MM.1S (cell line): Measurements from ENCODE around the gene SCD.

ENCODE experiments used
- DNase-seq: peaks from one replicate; pipeline ENCODE4 v3.0.0-alpha.2; 2015
- H2AFZ ChIP-seq: fragments of 300-600 bp; sonication (generic); 2 replicates; pipeline ENCODE4 v1.6.0; 2016; ENCODE audit warnings: antibody characterized with exemption, low read length
- H3F3A ChIP-seq: fragments of 300-600 bp; sonication (generic); 2 replicates; pipeline ENCODE4 v1.6.1; 2016; ENCODE audit warnings: mild to moderate bottlenecking, antibody characterized with exemption, low read length, moderate library complexity, mixed read lengths; ENCODE audit not compliant: insufficient read depth
- H3K27ac ChIP-seq: fragments of 300-600 bp; sonication (generic); 2 replicates; pipeline ENCODE4 v1.5.1; 2016; ENCODE audit warnings: mild to moderate bottlenecking, low read length
- H3K27me3 ChIP-seq: fragments of 300-600 bp; sonication (generic); replicated peaks from 2 replicates; pipeline ENCODE4 v1.6.0; 2016; ENCODE audit warnings: low read length; ENCODE audit not compliant: insufficient read depth
- H3K36me3 ChIP-seq: fragments of 300-600 bp; sonication (generic); replicated peaks from 2 replicates; pipeline ENCODE4 v1.6.1; 2016; ENCODE audit warnings: mild to moderate bottlenecking, low read length, mixed read lengths; ENCODE audit not compliant: insufficient read depth
- H3K4me1 ChIP-seq: fragments of 300-600 bp; sonication (generic); 2 replicates; pipeline ENCODE4 v1.6.1; 2016; ENCODE audit warnings: low read length, mixed read lengths
- H3K4me2 ChIP-seq: fragments of 300-600 bp; sonication (generic); 2 replicates; pipeline ENCODE4 v1.6.0; 2016; ENCODE audit warnings: low read depth, low read length
- H3K4me3 ChIP-seq: fragments of 300-600 bp; sonication (generic); 2 replicates; pipeline ENCODE4 v1.5.1; 2016; ENCODE audit warnings: low read length, mixed read lengths
- H3K79me2 ChIP-seq: fragments of 300-600 bp; sonication (generic); 2 replicates; pipeline ENCODE4 v1.6.1; 2016; ENCODE audit warnings: mixed run types, low read length, mixed read lengths
- H3K9ac ChIP-seq: fragments of 300-600 bp; sonication (generic); 2 replicates; pipeline ENCODE4 v1.6.1; 2016; ENCODE audit warnings: low read length, mixed read lengths
- H3K9me2 ChIP-seq: fragments of 300-600 bp; sonication (generic); replicated peaks from 2 replicates; pipeline ENCODE4 v1.6.1; 2016; ENCODE audit warnings: mild to moderate bottlenecking, low read length, mixed read lengths; ENCODE audit not compliant: insufficient read depth
- H3K9me3 ChIP-seq: fragments of 300-600 bp; sonication (generic); replicated peaks from 2 replicates; pipeline ENCODE4 v1.6.1; 2016; ENCODE audit warnings: mild to moderate bottlenecking, low read length, mixed read lengths; ENCODE audit not compliant: insufficient read depth
- H4K20me1 ChIP-seq: fragments of 300-600 bp; sonication (generic); 2 replicates; pipeline ENCODE4 v1.6.1; 2016; ENCODE audit warnings: mild to moderate bottlenecking, low read length, moderate library complexity, mixed read lengths; ENCODE audit not compliant: insufficient read depth
- CTCF ChIP-seq: fragments of 300-600 bp; sonication (generic); IDR thresholded peaks from 2 replicates; pipeline ENCODE4 v1.5.1; 2016; ENCODE audit warnings: antibody characterized with exemption, low read length, mixed read lengths
- EZH2 ChIP-seq: fragments of 300-600 bp; sonication (generic); optimal IDR thresholded peaks from 2 replicates; pipeline ENCODE3; 2017; ENCODE audit warnings: low read depth, mild to moderate bottlenecking, antibody characterized with exemption, low read length, mixed read lengths
- EZH2phosphoT487 ChIP-seq: fragments of 300-600 bp; sonication (generic); IDR thresholded peaks from 2 replicates; pipeline ENCODE4 v1.6.1; 2018; ENCODE audit warnings: antibody characterized with exemption, low read length

Gene SCD

GRCh38 chr10:100327718-100328009, 19.4 kb upstream of the SCD start:
- Histone ChIP-seq H3K27ac (peak overlapping the region; percentile 80), H3K9ac (peak overlapping the region; percentile 33; the same call in 1 of the 2 replicates), H3K4me2 (peak overlapping the region; percentile 63)

GRCh38 chr10:100328198-100328597, 18.8 kb upstream of the SCD start:
- Histone ChIP-seq H3K4me1 (peaks cover 26% of the 10 kb centered on the region), H3K79me2 (no peaks in the 10 kb centered on the region), H3K9ac (no peak overlapping the region), H3K9me3 (no peaks in the 10 kb centered on the region), H2AFZ (no peak overlapping the region), H3K27me3 (no peaks in the 10 kb centered on the region), H3K4me2 (no peak overlapping the region; the same call in 1 of the 2 replicates), H3K4me3 (no peak overlapping the region), H3K36me3 (no peaks in the 10 kb centered on the region), H3F3A (peaks cover 15% of the 10 kb centered on the region), H3K27ac (peak overlapping the region; percentile 80; the same call in 1 of the 2 replicates), H4K20me1 (no peaks in the 10 kb centered on the region), H3K9me2 (no peaks in the 10 kb centered on the region)
- DNase-seq = no peak
- TF ChIP-seq CTCF (no peak), EZH2phosphoT487 (no peak), EZH2 (no peak)

More at GRCh38 chr10:100327718-100328009, 19.4 kb upstream of the SCD start:
- DNase-seq = no peak
- Histone ChIP-seq H3K36me3 (no peaks in the 10 kb centered on the region), H3K79me2 (no peaks in the 10 kb centered on the region), H3K4me1 (peaks cover 26% of the 10 kb centered on the region), H2AFZ (peak overlapping the region; percentile 11; the same call in 1 of the 2 replicates), H3K4me3 (peak overlapping the region; percentile 19; the same call in 1 of the 2 replicates), H4K20me1 (no peaks in the 10 kb centered on the region), H3K27me3 (no peaks in the 10 kb centered on the region), H3F3A (peaks cover 15% of the 10 kb centered on the region), H3K9me3 (no peaks in the 10 kb centered on the region), H3K9me2 (no peaks in the 10 kb centered on the region)
- TF ChIP-seq EZH2phosphoT487 = no peak
- TF ChIP-seq CTCF = no peak
- no peak for TF ChIP-seq EZH2

GRCh38 chr10:100330079-100330478, 17.0 kb upstream of the SCD start, which contains the start of gene PKD2L1:
TSS of gene PKD2L1 (minus strand) at chr10:100330228. CDS start at chr10:100330103, 125 bp downstream.
- DNase-seq = no peak
- Histone ChIP-seq H3K79me2 (no peaks in the 10 kb centered on the region), H3K4me3 (no peak within 1 kb of the TSS), H3K27ac (no peak within 1 kb of the TSS), H3K9me3 (no peaks in the 10 kb centered on the region), H2AFZ (no peak within 1 kb of the TSS), H3K9me2 (no peaks in the 10 kb centered on the region), H4K20me1 (no peaks in the 10 kb centered on the region), H3K4me1 (peaks cover 26% of the 10 kb centered on the region), H3K9ac (no peak within 1 kb of the TSS), H3K36me3 (no peaks in the 10 kb centered on the region), H3K4me2 (no peak within 1 kb of the TSS), H3K27me3 (no peaks in the 10 kb centered on the region), H3F3A (peaks cover 15% of the 10 kb centered on the region)
- TF ChIP-seq CTCF (no peak), EZH2phosphoT487 (no peak), EZH2 (no peak)
